GM12878 (cell line): ENCODE measurements around the gene RPS6KC1. TPM values are rescaled to one million over a fixed set of nuclear protein-coding genes. Genes with fewer than 3 reads are reported as not detected.
A peak's percentile ranks its signal among the peaks of the same experiment; 100 is the strongest.

Experiments
- ATAC-seq: fragments of 200-7000 bp; cut with Tn5 transposase; 3 replicates; pipeline ENCODE4 v1.9.1; 2020; ENCODE audit warnings: mild to moderate bottlenecking, moderate library complexity
- BruUV-seq: library from RNA; stranded (reverse); fragments of 400-500 nt; replicated peaks from 2 replicates; lab custom pipeline; 2021; lab: Mats Ljungman, UMichigan
- CTCF ChIA-PET: fragments of 300-600 bp; sonication (Branson Sonifier 250); formaldehyde crosslinking; extraction: SDS; loops from one replicate; lab custom pipeline; 2021; ENCODE audit warnings: inconsistent platforms; lab: Yijun Ruan, JAX
- POLR2A ChIA-PET: fragments of 350-600 bp; formaldehyde crosslinking; extraction: SDS; loops from one replicate; lab custom pipeline; 2021; ENCODE audit warnings: inconsistent platforms; lab: Charles Lee
- RAD21 ChIA-PET: fragments of 300-600 bp; sonication (Branson Sonifier 250); formaldehyde crosslinking; loops from one replicate; lab custom pipeline; 2023; ENCODE audit warnings: antibody characterized with exemption; ENCODE audit not compliant: unreplicated experiment; lab: Charles Lee
- SMC1A ChIA-PET: fragments of 300-600 bp; sonication (Branson Sonifier 250); formaldehyde crosslinking; loops from one replicate; lab custom pipeline; 2023; ENCODE audit not compliant: unreplicated experiment, uncharacterized antibody; lab: Charles Lee
- DNase-seq: peaks from one replicate; pipeline ENCODE4 v3.0.0-alpha.2; 2011; ENCODE audit warnings: low read depth, low spot score
- FAIRE-seq: peaks from 3 replicates; lab custom pipeline; 2011; peaks lifted over from hg19 to GRCh38; lab: Jason Lieb, UNC
- H2AFZ ChIP-seq: 2 replicates; pipeline ENCODE4 v1.6.0; 2011; ENCODE audit warnings: low read depth, low read length, control low read depth; ENCODE audit not compliant: control insufficient read depth
- H3K27ac ChIP-seq: 2 replicates; pipeline ENCODE4 v1.5.1; 2011; ENCODE audit warnings: control low read depth; ENCODE audit not compliant: control insufficient read depth, insufficient read depth
- H3K27me3 ChIP-seq, 2 experiments: replicated peaks in 1 of 2; 2 replicates each; pipeline versions ENCODE4 v1.6.0 to v1.6.1; 2011; ENCODE audit warnings: low read length in 1 of 2; ENCODE audit not compliant: control insufficient read depth in 2 of 2, insufficient read depth in 2 of 2
- H3K36me3 ChIP-seq, 2 experiments: 2 replicates each; pipeline ENCODE4 v1.5.1; 2011; ENCODE audit warnings: low read length in 1 of 2; ENCODE audit not compliant: control insufficient read depth in 2 of 2, insufficient read depth in 2 of 2
- H3K4me1 ChIP-seq: 2 replicates; pipeline ENCODE4 v1.6.1; 2011; ENCODE audit warnings: mild to moderate bottlenecking, low read length, moderate library complexity, mixed read lengths; ENCODE audit not compliant: control insufficient read depth, insufficient read depth
- H3K4me2 ChIP-seq: 2 replicates; pipeline ENCODE4 v1.6.0; 2011; ENCODE audit warnings: control low read depth; ENCODE audit not compliant: control insufficient read depth, insufficient read depth
- H3K4me3 ChIP-seq: fragments of 200-600 bp; sonication (generic); 2 replicates; pipeline ENCODE4 v1.5.1; 2016
- H3K79me2 ChIP-seq: 2 replicates; pipeline ENCODE4 v1.6.0; 2011; ENCODE audit warnings: low read length; ENCODE audit not compliant: control insufficient read depth, insufficient read depth
- H3K9ac ChIP-seq: 2 replicates; pipeline ENCODE4 v1.8.0; 2011; ENCODE audit warnings: low read length, control low read depth, mixed read lengths; ENCODE audit not compliant: control insufficient read depth, insufficient read depth
- H3K9me3 ChIP-seq: replicated peaks from 3 replicates; pipeline ENCODE4 v1.5.1; 2011; ENCODE audit warnings: mild to moderate bottlenecking, low read length; ENCODE audit not compliant: control insufficient read depth, insufficient read depth
- H4K20me1 ChIP-seq: 2 replicates; pipeline ENCODE4 v1.6.0; 2011; ENCODE audit not compliant: control insufficient read depth, insufficient read depth
- CREM ChIP-seq: IDR thresholded peaks from 2 replicates; pipeline ENCODE4 v1.6.1; 2014; ENCODE audit warnings: antibody characterized with exemption, low read depth
- CTCF ChIP-seq, 3 experiments: IDR thresholded peaks in 2 of 3; conservative IDR thresholded peaks in 1 of 3; 2 replicates each; pipeline ENCODE4 v1.5.1; 2011; ENCODE audit warnings: low read depth in 3 of 3, low read length in 3 of 3, mild to moderate bottlenecking in 3 of 3, control low read depth in 2 of 3, moderate library complexity in 2 of 3, inconsistent platforms in 1 of 3, mixed read lengths in 1 of 3; ENCODE audit not compliant: control insufficient read depth in 2 of 3, insufficient read depth in 1 of 3; ENCODE audit errors: extremely low read depth in 1 of 3
- E2F4 ChIP-seq: IDR thresholded peaks from 2 replicates; pipeline ENCODE4 v1.6.1; 2012; ENCODE audit warnings: low read depth, low read length, improper control_type of control experiment
- RAD21 ChIP-seq: IDR thresholded peaks from 2 replicates; pipeline ENCODE4 v1.6.1; 2011; ENCODE audit warnings: mild to moderate bottlenecking, low read depth, low read length, moderate library complexity; ENCODE audit not compliant: insufficient read depth
- STAT1 ChIP-seq: fragments of 450-650 bp; conservative IDR thresholded peaks from 2 replicates; pipeline ENCODE4 v1.6.1; 2014; ENCODE audit warnings: antibody characterized with exemption, mild to moderate bottlenecking
- USF1 ChIP-seq: IDR thresholded peaks from 2 replicates; pipeline ENCODE4 v1.6.1; 2011; ENCODE audit warnings: borderline replicate concordance, low read depth, mild to moderate bottlenecking, moderate library complexity, mixed read lengths, low read length; ENCODE audit not compliant: insufficient read depth; ENCODE audit errors: extremely low read length
- WGBS: methylation state at CpG from one replicate; pipeline ENCODE4 v1.1.6; 2016; ENCODE audit warnings: low lambda C conversion rate; ENCODE audit not compliant: insufficient replicate concordance, insufficient coverage; ENCODE audit errors: missing lambda C conversion rate; 5-methylcytosine and 5-hydroxymethylcytosine counted together
- in situ Hi-C: fragments of 300-500 bp; cut with MboI; formaldehyde crosslinking; loops from 9 replicates; pipeline ENCODE4 v1.14.3; 2018; ENCODE audit warnings: mixed read lengths
- intact Hi-C: fragments of 100-400 bp; cut with micrococcal nuclease; formaldehyde crosslinking; loops from one replicate; pipeline ENCODE4 v1.14.2; 2022; ENCODE audit not compliant: unreplicated experiment
- polyA plus RNA-seq, 11 experiments: library from polyadenylated mRNA; depleted of rRNA in 4 of 11; unstranded in 6 of 11; stranded (reverse) in 5 of 11; fragments of >200 nt; fragmentation: Nextera tagmentation in 4 of 11; fragmentation: Illumina TruSeq in 1 of 11; extraction: Ambion mirVana in 4 of 11; extraction: Trizol in 1 of 11; gene quantifications; 1 replicate in 1 of 11; 2 replicates in 10 of 11; pipeline versions ENCODE4 v1.2.1 to v1.2.3, GENCODE V29; 2011 to 2016; ENCODE audit warnings: inconsistent platforms in 2 of 11, missing spikeins in 2 of 11, low read depth in 1 of 11
- total RNA-seq, 4 experiments: library from RNA; depleted of rRNA in 3 of 4; stranded (reverse); fragments of >200 nt in 3 of 4; fragmentation: Illumina TruSeq in 1 of 4; extraction: Trizol in 1 of 4; gene quantifications; 2 replicates each; pipeline versions ENCODE4 v1.2.1 to v1.2.3, GENCODE V29; 2013 to 2021

RPS6KC1 gene
- total and polyA plus RNA-seq, 10 of the 15 experiments (the other 5 are each of a cell fraction or from before 2014, with no cell fraction given), result 2.9 to 17.3 (median 12.2) TPM

- TF ChIP-seq USF1, result no peak
Measured at GRCh38 chr1:213060836-213061235, 9.8 kb downstream of the RPS6KC1 start (continued).

GRCh38 chr1:213061263-213061662, 10.2 kb downstream of the RPS6KC1 start:
- ChIA-PET SMC1A (interaction anchor here (0.6 to 1.6 kb wide), 9 partner anchors 9 to 927 kb away, joined by 3 to 7 read pairs (median 3); partner anchors contain the start of gene ANGEL2), RAD21 (interaction anchor here (1.1 to 1.3 kb wide), 2 partner anchors 9 to 200 kb away, joined by 3 to 10 read pairs; no protein-coding TSS in a partner anchor), POLR2A (interaction anchor here (1.1 kb wide), 1 partner anchor 47 kb away, joined by 3 read pairs; no protein-coding TSS in a partner anchor), CTCF (interaction anchor here (0.6 to 1.5 kb wide), 5 partner anchors 9 to 1048 kb away, joined by 3 to 6 read pairs (median 3); no protein-coding TSS in a partner anchor)
- H3K79me2 ChIP-seq, result peaks cover 2% of the 10 kb centered on the region
- no peak overlapping the region for H2AFZ ChIP-seq
- intact Hi-C loops, result loop anchor here (10.0 kb wide), 1 partner anchor 396 kb away; no protein-coding TSS in a partner anchor
- no peaks in the 10 kb centered on the region for H3K9me3 ChIP-seq
- no peak for DNase-seq
- H3K4me3 ChIP-seq, result no peak overlapping the region
- no peak for FAIRE-seq
- H3K27me3 ChIP-seq, result no peaks in the 10 kb centered on the region
- WGBS, result 37% methylated on average over 1 of the region's 1 CpG
- H3K4me2 ChIP-seq, result no peak overlapping the region
- peak; percentile 13; the same call in 1 of the 2 replicates for TF ChIP-seq RAD21
- peak in 2 of 3 experiments; percentile 9 to 20; a peak in 1 of 6 replicates for TF ChIP-seq CTCF (IDR thresholded peaks at IDR 0.05 in 2 of 3, conservative IDR thresholded peaks at IDR 0.05 in 1 of 3; ENCODE audit: control insufficient read depth in 2 of 3, extremely low read depth in 1 of 3, insufficient read depth in 1 of 3, low read depth in 3 of 3, low read length in 3 of 3)
- TF ChIP-seq E2F4, result no peak
- TF ChIP-seq CREM, result no peak
- no peak for TF ChIP-seq STAT1
- no peak overlapping the region for H3K27ac ChIP-seq
- no peak overlapping the region for H3K9ac ChIP-seq
- no peaks in the 10 kb centered on the region for H3K36me3 ChIP-seq
- no peaks in the 10 kb centered on the region for H4K20me1 ChIP-seq
- peak; percentile 71 for ATAC-seq
- no peaks in the 10 kb centered on the region for H3K4me1 ChIP-seq
- BruUV-seq, result no TSS peak
- in situ Hi-C loops, result no loop called here
